NCI-H510A treated with DMSO at 0.1 percent for 48 hours (cell line): Measurements from ENCODE around the gene ARHGAP27.
"Not testable (repeated sequence)": the region's sequence is repeated elsewhere in the genome, so short reads cannot be mapped to it uniquely, and the experiment has no call there.

Source experiments
- DNase-seq: peaks from one replicate; lab custom pipeline; 2025; lab: John Stamatoyannopoulos, UW

Gene ARHGAP27

GRCh38 chr17:45432405-45433158 lies at the start of gene ARHGAP27:
ARHGAP27 (minus strand) TSS chr17:45432870; CDS start chr17:45430279, 2,591 bp downstream.
- peak; percentile 22 for DNase-seq

GRCh38 chr17:45482317-45482716 lies 49.6 kb upstream of the ARHGAP27 start:
- not testable (repeated sequence) for DNase-seq

- DNase-seq = not testable (repeated sequence)
These were observed 42.8 kb upstream of the ARHGAP27 start for GRCh38 chr17:45475436-45475835.

- not testable (repeated sequence) for DNase-seq
These were observed 39.6 kb upstream of the ARHGAP27 start for GRCh38 chr17:45472249-45472648.

GRCh38 chr17:45469204-45469563 lies 36.5 kb upstream of the ARHGAP27 start:
- not testable (repeated sequence) for DNase-seq

- DNase-seq = not testable (repeated sequence)
These were observed 35.9 kb upstream of the ARHGAP27 start for GRCh38 chr17:45468293-45469203.

- DNase-seq = peak; percentile 34
These were observed 29.1 kb upstream of the ARHGAP27 start for GRCh38 chr17:45461524-45462327.

GRCh38 chr17:45460422-45460821 lies 27.8 kb upstream of the ARHGAP27 start:
- DNase-seq = not testable (repeated sequence)

GRCh38 chr17:45454341-45454740 lies 21.7 kb upstream of the ARHGAP27 start:
- DNase-seq = not testable (repeated sequence)

- DNase-seq = not testable (repeated sequence)
These were observed 21.1 kb upstream of the ARHGAP27 start for GRCh38 chr17:45453731-45454130.

- not testable (repeated sequence) for DNase-seq
These were observed 20.5 kb upstream of the ARHGAP27 start for GRCh38 chr17:45453225-45453534.

GRCh38 chr17:45452329-45453224 lies 19.9 kb upstream of the ARHGAP27 start:
- not testable (repeated sequence) for DNase-seq

- DNase-seq = not testable (repeated sequence)
These were observed 19.0 kb upstream of the ARHGAP27 start for GRCh38 chr17:45451660-45452059.

- DNase-seq = no peak
These were observed 18.5 kb upstream of the ARHGAP27 start for GRCh38 chr17:45451131-45451530.

- DNase-seq = not testable (repeated sequence)
These were observed 17.1 kb upstream of the ARHGAP27 start for GRCh38 chr17:45449708-45450329.

GRCh38 chr17:45449260-45449659 lies 16.6 kb upstream of the ARHGAP27 start:
- not testable (repeated sequence) for DNase-seq

GRCh38 chr17:45448483-45448882 lies 15.8 kb upstream of the ARHGAP27 start:
- not testable (repeated sequence) for DNase-seq

GRCh38 chr17:45448066-45448465 lies 15.4 kb upstream of the ARHGAP27 start:
- DNase-seq = not testable (repeated sequence)

- not testable (repeated sequence) for DNase-seq
These were observed 15.0 kb upstream of the ARHGAP27 start for GRCh38 chr17:45447650-45448049.

- not testable (repeated sequence) for DNase-seq
These were observed 14.4 kb upstream of the ARHGAP27 start for GRCh38 chr17:45446872-45447625.
